HL-60/S4 treated with phorbol 12-myristate 13-acetate at 8.2 ng/mL for 4 days and 3 days (cell line): ENCODE results near the gene SPINT4.
"Not testable (repeated sequence)": the region's sequence is repeated elsewhere in the genome, so short reads cannot be mapped to it uniquely, and the experiment has no call there.

Source experiments
- in situ Hi-C: fragments of 300-500 bp; cut with MboI; formaldehyde crosslinking; loops from 2 replicates; pipeline ENCODE4 v1.15.0; 2022; ENCODE audit warnings: low sequenced_read_pairs

The SPINT4 gene

DNA sequence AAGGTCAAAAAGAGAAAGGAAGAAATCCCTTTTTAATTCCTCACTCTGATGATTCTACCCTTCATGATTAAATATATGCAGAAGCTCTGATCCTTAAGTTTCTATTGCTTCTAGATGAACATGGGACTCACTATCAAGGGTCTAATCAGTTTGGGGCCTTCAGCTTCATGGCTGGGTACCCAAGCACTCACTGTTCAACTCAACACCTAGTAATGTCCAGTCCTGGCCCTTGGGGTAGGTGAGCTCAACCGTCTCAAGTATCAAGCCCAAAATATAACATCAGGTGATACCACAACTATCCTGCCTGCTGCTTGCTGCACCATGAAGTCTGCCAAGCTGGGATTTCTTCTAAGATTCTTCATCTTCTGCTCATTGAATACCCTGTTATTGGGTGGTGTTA lies at the start of gene SPINT4:
SPINT4 (plus strand) TSS at position 301 of the 400 bp plus-strand sequence; CDS start at position 322, 21 bp downstream.
- in situ Hi-C loops = no loop called here

DNA sequence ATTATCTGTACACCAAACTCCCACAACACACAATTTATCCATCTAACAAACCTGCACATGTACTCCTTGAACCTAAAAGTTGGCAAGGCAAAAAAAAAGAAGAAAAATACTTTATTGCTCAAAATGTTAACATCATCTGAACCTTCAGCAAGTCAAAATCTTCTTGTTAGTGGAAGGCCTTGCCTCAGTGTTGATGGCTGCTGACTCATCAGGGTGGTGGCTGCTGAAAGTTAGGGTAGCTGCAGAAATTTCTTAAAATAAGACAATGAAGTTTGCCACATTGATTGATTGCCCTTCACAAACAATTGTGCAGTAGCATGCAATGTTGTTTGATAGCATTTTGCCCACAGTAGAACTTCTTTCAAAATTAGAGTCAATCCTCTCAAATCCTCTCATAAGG lies 49.4 kb upstream of the SPINT4 start:
- in situ Hi-C loops = no loop called here

DNA sequence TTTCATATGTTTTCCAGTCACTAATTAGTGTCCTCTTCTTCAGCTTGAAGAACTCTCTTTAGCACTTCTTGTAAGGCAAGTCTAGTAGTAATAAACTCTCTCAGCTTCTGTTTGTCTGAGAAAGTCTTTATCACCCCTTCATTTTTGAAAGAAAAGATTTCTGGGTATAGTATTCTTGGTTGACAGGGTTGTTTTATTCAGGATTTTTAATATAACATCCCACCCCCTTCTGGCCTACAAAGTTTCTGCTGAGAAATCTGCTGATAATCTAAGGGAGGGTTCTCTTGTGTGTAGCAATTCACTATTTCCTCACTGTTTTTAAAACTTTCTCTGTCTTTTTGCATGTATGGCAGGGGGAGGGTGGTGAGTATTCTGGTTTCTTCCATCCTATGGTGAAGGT lies 42.5 kb upstream of the SPINT4 start:
- in situ Hi-C loops = no loop called here

DNA sequence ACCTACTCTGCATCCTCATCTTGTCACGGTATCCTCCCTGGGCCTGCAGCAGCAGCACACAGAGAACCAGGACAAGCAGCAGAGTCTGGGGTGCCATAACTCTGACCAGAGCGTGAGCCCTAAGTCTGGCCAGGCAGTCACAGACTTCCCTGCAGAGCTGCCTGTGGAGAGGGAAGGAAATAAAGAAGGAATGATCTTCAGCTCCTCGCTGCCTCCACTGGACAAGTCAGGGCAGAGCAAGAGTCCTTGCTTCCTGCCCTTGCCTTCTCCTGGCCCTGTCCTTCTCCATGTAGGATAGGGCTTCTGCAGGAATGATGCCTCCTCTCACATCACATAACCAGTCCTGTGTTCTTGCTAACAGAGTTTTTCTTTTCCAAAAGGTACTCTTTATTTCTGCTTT lies 36.3 kb upstream of the SPINT4 start:
- in situ Hi-C loops = no loop called here

DNA sequence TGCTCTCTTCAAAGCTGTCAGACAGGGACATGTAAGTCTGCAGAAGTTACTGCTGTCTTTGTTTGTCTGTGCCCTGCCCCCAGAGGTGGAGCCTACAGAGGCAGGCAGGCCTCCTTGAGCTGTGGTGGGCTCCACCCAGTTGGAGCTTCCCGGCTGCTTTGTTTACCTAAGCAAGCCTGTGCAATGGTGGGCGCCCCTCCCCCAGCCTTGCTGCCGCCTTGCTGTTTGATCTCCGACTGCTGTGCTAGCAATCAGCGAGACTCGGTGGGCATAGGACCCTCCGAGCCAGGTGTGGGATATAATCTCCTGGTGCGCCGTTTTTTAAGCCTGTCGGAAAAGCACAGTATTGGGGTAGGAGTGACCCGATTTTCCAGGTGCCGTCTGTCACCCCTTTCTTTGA lies 28.8 kb upstream of the SPINT4 start:
- in situ Hi-C loops = not testable (repeated sequence)

DNA sequence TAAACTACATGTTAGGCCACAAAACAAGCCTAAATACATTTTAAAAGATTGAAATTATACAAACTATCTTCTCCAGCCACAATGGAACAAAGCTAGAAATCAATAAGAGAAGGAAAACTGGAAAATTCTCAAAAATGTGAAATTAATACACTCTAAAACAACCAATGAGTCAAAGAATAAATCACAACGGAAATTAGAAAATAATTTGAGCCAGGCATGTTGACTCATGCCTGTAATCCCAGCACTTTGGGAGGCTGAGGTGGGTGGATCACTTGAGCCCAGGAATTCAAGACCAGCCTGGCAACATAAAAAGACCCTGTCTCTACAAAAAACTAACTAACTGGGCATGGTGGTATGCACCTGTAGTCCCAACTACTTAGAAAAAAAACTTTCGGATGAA lies 26.7 kb upstream of the SPINT4 start:
- in situ Hi-C loops = no loop called here

DNA sequence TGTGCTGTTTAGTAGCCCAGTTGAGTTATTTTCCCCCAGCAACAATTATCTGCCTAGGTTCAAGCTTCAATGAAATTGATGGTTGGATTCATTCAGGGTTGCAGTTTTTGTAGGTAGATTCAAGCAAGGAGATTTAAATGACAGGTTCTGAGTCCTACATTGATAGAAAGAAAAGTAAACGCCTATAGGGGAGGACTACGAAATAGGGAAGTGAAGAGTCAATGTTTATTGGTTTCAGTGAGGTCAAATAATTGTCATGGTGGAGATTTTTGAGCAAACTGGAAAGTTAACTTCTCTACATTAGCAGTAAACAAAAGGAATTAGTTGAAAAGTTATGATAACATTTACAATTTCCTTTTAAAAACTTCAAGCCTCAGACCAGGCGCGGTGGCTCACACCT lies 21.0 kb upstream of the SPINT4 start:
- in situ Hi-C loops = no loop called here

DNA sequence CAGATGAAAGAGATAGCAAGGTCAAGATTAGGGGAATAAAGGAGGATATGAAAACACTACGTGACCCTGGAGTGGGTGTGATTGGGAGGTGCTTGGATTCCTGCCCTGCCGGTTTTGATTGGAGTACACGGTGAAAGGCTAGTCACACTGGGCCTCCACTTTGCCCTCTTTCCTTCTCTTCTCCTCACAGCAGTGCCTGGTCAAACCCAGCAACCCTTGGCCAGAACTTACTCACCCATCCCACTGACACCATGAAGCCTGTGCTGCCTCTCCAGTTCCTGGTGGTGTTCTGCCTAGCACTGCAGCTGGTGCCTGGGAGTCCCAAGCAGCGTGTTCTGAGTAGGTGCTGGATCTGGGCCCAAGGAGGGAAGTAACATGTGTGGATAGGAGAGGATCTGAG lies 20.3 kb upstream of the SPINT4 start, which contains the start of gene WFDC13:
WFDC13 (plus strand) TSS at position 166 of the 400 bp plus-strand sequence; CDS start at position 252, 86 bp downstream.
- in situ Hi-C loops = no loop called here

DNA sequence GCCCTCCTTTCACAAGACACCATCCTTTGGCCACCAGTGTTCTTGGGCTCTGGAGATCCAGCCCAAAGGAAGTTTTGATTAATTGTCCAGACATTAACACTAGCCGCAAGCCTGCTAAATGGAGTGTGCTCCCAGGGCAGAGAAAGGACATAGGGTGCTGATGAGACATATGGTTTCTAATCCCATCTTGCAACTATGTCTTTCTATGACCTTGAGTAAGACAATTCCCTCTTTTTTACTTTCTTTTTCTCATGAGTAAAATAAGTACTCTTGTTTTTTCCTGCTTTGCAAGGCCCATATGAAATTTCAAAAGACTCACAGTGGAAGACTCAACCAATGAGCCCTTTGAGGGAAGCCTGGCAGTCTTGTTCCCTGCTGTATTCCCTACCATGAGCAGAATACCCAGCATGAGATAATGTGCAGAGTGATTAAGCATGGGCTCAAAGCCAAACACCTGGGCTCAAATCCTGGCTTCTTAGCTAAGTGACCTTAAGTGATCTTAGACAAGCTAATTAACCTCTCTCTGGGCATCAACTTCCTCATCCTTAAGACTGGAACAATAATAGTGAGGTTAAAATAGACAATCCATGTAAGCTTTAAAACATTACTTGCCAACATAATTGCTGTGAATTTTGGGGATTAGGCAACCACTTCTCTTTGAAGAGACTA lies 17.0 kb upstream of the SPINT4 start, which contains the start of gene WFDC10B:
WFDC10B (minus strand) TSS at position 51 of the 669 bp plus-strand sequence. CDS start 19,027 bp downstream, outside the sequence.
- in situ Hi-C loops = no loop called here

DNA sequence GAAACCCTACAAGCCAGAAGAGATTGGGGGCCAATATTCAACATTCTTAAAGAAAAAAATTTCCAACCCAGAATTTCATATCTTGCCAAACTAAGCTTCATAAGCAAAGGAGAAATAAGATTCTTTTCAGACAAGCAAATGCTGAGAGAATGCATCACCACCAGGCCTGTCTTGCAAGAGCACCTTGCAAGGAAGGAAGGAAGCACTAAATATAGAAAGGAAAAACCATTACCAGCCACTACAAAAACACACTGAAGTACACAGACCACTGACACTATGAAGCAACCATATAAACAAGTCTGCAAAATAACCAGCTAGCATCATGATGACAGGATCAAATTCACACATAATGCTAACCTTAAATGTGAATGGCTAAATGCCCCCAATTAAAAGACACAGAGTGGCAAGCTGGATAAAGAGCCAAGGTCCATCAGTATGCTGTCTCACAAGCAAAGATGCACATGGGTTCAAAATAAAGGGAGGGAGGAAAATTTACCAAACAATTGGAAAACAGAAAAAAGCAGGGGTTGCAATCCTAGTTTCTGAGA lies 5.9 kb upstream of the SPINT4 start:
- in situ Hi-C loops = not testable (repeated sequence)

DNA sequence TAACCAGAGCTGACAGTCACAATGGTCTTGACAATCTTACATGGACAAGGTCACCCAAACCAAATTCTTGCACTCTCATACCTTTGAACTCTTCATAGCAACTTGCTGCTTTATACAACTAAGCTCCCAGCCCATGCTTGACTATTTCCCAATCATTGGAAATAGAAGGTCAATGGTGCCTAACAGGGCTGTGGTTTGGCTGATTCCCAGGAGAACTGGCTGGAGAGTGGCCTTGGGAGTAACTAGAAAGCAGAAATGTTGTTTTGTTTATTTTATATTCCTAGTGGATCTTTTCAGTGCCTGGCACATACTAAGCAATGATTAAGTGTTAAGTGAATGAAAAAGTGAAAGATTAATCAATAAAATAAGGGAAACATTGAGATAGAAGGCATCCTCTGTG lies 3.0 kb downstream of the SPINT4 start:
- in situ Hi-C loops = no loop called here

DNA sequence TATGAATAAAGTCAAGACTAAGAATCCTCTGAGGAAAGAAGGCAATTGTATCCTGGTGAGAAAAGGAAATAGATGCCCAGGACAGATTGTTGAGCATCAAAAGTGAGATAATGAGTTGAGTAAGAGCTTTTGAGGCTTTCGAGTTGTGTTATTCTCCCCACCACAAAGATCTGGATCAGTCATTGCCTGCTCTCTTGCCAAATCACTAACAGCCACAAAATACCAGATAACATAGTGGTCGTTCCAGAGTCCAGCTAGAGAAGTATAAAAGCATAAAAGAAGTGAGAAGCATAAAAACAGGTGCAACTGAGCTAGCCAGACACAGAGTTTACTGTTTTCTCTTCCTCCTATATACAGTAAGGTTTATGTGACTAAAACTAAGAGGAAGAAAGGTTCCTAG lies 4.9 kb downstream of the SPINT4 start:
- in situ Hi-C loops = no loop called here

DNA sequence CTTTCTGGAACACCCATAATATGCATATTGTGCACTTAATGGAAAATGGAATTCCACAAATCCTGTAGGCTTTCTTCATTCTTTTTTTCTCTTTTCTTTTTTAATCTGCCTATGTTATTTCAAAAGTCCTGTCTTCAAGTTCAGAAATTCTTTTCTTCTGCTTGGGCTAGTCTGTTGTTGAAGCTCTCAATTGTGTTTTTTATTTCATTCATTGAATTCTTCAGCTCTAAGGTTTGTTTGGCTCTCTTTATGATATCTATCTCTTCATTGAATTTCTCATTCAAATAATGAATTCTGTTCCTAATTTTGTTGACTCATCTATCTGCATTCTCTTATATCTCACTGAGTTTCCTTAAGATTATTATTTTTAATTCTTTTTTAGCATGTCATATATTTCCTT lies 10.1 kb downstream of the SPINT4 start:
- in situ Hi-C loops = no loop called here

DNA sequence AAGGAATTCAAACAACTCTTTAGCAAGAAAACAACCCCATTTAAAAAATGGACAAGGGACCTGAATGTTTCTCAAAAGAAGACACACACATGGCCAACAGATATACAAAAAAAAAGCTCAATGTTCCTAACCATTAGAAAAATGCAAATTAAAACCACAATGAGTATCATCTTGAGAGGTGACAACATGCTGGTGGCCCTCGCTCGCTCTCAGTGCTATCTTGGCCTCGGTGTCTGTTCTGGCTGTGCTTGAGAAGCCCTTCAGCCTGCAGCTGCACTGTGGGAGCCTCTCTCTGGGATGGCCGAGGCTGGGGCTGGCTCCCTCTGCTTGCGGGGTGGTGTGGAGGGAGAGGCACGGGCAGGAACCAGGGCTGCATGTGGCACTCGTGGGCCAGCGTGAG lies 13.4 kb downstream of the SPINT4 start:
- in situ Hi-C loops = no loop called here

DNA sequence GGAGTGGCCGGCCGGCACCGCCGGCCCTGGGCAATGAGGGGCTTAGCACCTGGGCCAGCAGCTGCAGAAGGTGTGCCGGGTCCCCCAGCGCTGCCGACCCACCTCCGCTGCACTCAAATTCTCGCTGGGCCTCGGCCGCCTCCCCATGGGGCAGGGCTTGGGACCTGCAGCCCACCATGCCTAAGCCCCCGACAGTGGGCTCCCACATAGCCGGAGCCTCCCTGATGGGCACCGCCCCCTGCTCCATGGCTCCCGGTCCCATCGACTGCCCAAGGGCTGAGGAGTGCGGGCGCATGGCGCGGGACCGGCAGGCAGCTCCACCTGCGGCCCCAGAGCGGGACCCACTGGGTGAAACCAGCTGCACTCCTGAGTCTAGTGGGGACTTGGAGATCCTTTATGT lies 13.8 kb downstream of the SPINT4 start:
- in situ Hi-C loops = no loop called here

DNA sequence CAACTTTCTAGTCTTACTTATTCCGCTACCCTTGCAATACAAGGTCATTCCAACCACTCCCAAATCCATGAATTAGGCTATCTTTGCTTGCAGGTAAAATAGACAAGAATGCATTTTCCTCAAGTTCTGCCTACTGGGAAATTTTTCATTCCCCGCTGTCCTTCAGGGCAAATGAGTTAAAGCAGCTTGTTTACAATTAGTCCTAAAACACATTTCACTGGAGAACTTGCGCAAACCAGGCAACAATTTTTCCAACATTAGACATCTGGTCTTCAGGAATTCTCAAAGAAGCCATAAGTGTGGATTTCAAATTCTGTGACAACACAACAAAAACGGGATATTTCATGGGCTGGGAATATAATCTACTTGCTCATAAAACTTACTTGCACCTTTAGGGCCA lies 20.4 kb downstream of the SPINT4 start:
- in situ Hi-C loops = no loop called here

DNA sequence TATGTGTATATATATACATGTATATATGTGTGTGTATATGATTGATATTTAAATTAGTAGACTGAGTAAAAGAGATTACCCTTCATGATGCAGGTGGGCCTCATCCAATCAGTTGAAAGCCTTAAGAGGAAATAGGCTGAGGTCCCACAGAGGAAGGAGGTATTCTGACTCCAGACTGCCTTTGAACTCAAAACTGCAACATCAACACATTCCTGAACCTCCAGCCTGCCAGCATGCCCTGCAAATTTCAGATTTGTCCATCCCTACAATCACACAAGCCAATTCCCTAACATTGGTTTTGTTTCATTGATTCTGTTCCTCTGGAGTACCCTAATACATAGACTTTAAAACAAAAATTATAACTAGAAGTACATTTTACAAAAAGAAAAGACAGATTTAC lies 22.9 kb downstream of the SPINT4 start:
- in situ Hi-C loops = no loop called here

DNA sequence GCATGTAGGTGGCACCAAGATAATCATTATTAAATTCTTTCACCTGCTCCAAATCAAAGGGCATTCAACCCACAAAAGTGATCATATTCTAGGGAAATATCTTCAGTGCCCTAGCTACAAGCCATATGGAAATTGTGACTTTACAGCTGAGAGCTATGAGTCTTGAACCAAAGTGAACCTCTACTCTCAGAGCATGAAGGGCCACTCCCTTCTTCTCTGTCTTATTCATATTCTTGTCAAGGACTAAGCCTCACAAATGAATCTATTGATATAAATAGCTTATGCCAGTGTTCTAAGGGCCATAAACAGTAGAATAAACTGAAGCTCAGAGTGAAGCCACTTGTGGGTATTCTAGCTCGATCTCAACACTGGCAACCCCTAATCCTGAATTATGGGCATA lies 29.6 kb downstream of the SPINT4 start:
- in situ Hi-C loops = loop anchor here (25.0 kb wide), 2 partner anchors 189 to 439 kb away; partner anchors contain the start of genes MATN4 and RBPJL

DNA sequence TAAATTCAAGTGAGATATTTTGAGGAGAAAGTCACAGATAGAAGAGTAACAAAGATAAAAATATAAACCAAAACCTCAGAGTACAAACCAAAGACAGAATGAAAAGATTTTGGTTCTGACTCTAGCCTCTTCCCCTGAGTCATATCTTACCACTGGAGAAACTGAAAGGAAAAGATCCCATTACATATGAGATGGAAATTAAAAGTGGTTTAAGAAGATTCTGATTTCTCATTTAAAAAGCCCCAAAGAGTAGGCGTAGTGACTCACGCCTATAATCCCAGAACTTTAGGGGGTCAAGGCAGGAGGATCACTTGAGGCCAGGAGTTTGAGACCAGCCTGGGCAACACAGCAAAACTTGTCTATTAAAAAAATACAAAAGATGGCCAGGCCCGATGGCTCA lies 30.6 kb downstream of the SPINT4 start:
- in situ Hi-C loops = loop anchor here (25.0 kb wide), 2 partner anchors 190 to 440 kb away; partner anchors contain the start of genes MATN4 and RBPJL

DNA sequence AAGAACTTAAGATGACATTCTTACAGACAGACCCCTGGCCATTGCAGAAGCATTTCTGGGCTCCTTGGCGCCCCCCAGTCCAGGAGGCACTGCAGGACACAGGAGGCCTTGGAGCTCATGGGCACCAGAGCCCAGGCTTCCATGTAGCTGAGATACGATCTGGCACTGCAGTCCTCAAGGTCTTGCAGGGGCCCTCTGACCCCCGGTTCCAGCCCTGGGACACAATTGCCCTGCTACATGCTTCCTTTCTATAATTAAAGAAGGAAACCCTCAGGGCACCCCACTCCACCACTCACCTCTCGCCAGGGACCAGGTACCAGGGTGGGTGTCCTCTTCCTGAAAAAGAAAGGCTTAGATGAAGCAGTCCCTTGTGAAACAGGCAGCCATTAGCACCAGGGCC lies 35.9 kb downstream of the SPINT4 start:
- in situ Hi-C loops = loop anchor here (25.0 kb wide), 2 partner anchors 196 to 446 kb away; partner anchors contain the start of genes MATN4 and RBPJL

DNA sequence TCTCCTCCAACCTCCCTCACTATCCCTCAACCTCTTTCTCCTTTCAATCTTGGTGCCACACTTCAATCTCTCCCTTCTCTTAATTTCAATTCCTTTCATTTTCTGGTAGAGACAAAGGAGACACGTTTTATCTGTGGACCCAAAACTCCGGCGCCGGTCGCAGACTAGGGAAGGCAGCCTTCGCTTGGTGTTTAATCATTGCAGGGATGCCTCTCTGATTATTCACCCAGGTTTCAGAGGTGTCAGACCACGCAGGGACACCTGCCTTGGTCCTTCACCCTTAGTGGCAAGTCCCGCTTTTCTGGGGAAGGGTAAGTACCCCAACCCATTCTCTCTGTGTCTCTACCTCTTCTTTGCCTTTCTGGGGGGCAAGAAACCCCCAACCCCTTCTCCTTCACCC lies 37.8 kb downstream of the SPINT4 start:
- in situ Hi-C loops = loop anchor here (25.0 kb wide), 2 partner anchors 198 to 448 kb away; partner anchors contain the start of genes MATN4 and RBPJL

DNA sequence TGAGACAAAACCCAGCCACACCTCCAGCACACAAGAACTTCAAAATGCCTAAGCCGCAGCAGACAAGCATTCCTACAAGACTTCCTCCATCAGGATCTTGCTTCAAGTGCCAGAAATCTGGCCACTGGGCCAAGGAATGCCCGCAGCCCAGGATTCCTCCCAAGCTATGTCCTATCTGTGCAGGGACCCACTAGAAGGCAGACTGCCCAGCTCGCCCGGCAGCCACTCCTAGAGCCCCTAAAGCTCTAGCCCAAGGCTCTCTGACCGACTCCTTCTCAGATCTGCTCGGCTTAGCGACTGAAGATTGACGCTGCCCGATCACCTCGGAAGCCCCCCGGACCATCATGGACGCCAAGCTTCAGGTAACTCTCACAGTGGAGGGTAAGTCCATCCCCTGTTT lies 39.8 kb downstream of the SPINT4 start:
- in situ Hi-C loops = loop anchor here (25.0 kb wide), 2 partner anchors 200 to 450 kb away; partner anchors contain the start of genes MATN4 and RBPJL
